ENCODE results near the gene REXO1.

The REXO1 gene

GRCh38 chr19:1853295-1854038, 5.2 kb upstream of the REXO1 start (continued):
- TF ChIP-seq SCRT2 (tag by site-specific recombination; IDR thresholded peaks at IDR 0.05), result peak; percentile 26; the same call in 1 of the 2 replicates
- no peak for TF ChIP-seq ZNF391 (tag by site-specific recombination; IDR thresholded peaks at IDR 0.05; ENCODE audit: borderline replicate concordance, low read depth)
- no peak for TF ChIP-seq ZNF10 (tag by site-specific recombination; IDR thresholded peaks at IDR 0.05)
- TF ChIP-seq AEBP2 (tag by site-specific recombination; IDR thresholded peaks at IDR 0.05; ENCODE audit: borderline replicate concordance), result no peak
- no peak for TF ChIP-seq OSR2 (tag by site-specific recombination; IDR thresholded peaks at IDR 0.05)
- no peak for TF ChIP-seq KLF7 (tag by site-specific recombination; IDR thresholded peaks at IDR 0.05; ENCODE audit: borderline replicate concordance)
- TF ChIP-seq ZNF24 (tag by site-specific recombination; IDR thresholded peaks at IDR 0.05), result peak; percentile 54; the same call in 1 of the 2 replicates
- TF ChIP-seq ZBTB17 (tag by site-specific recombination; IDR thresholded peaks at IDR 0.05), result no peak
- TF ChIP-seq ZNF121 (tag by site-specific recombination; IDR thresholded peaks at IDR 0.05), result no peak
- peak; percentile 86 for TF ChIP-seq KLF17 (tag by site-specific recombination; IDR thresholded peaks at IDR 0.05)
- no peak for TF ChIP-seq ZNF114 (tag by site-specific recombination; IDR thresholded peaks at IDR 0.05)
- TF ChIP-seq ZNF624 (tag by site-specific recombination; IDR thresholded peaks at IDR 0.05), result no peak
- no peak for TF ChIP-seq ZNF792 (tag by site-specific recombination; IDR thresholded peaks at IDR 0.05)
- TF ChIP-seq ZNF449 (tag by site-specific recombination; IDR thresholded peaks at IDR 0.05), result 0 out of 2 replicates have a peak, but pooled peaks have one; percentile 53
- TF ChIP-seq ZNF157 (tag by site-specific recombination; IDR thresholded peaks at IDR 0.05), result no peak
- TF ChIP-seq ELK4 (IDR thresholded peaks at IDR 0.05; ENCODE audit: borderline replicate concordance, low read depth, low read length), result no peak
- TF ChIP-seq ZNF155 (tag by site-specific recombination; IDR thresholded peaks at IDR 0.05), result no peak
- no peak for TF ChIP-seq ZFP3 (tag by site-specific recombination; IDR thresholded peaks at IDR 0.05; ENCODE audit: low read depth)
- peak; percentile 44 for TF ChIP-seq ZSCAN23 (tag by site-specific recombination; IDR thresholded peaks at IDR 0.05)
- no peak for TF ChIP-seq ZNF19 (tag by site-specific recombination; IDR thresholded peaks at IDR 0.05; ENCODE audit: low read depth)
- TF ChIP-seq ZNF580 (tag by site-specific recombination; IDR thresholded peaks at IDR 0.05), result no peak
- TF ChIP-seq SP7 (tag by site-specific recombination; IDR thresholded peaks at IDR 0.05), result peak; percentile 62
- TF ChIP-seq GLI4 (tag by site-specific recombination; IDR thresholded peaks at IDR 0.05), result no peak
- TF ChIP-seq ZNF670 (tag by site-specific recombination; IDR thresholded peaks at IDR 0.05; ENCODE audit: low read depth), result no peak
- TF ChIP-seq ZNF473 (tag by site-specific recombination; IDR thresholded peaks at IDR 0.05), result no peak
- peak; percentile 57; the same call in 1 of the 2 replicates for TF ChIP-seq KLF8 (tag by site-specific recombination; IDR thresholded peaks at IDR 0.05)
- TF ChIP-seq ZSCAN16 (tag by site-specific recombination; IDR thresholded peaks at IDR 0.05), result no peak
- no peak for TF ChIP-seq BCL11A (tag by site-specific recombination; IDR thresholded peaks at IDR 0.05; ENCODE audit: low read depth)
- no peak for TF ChIP-seq ZNF133 (tag by site-specific recombination; IDR thresholded peaks at IDR 0.05)
- no peak for TF ChIP-seq ZNF558 (tag by site-specific recombination; IDR thresholded peaks at IDR 0.05)
- TF ChIP-seq ZNF302 (tag by site-specific recombination; IDR thresholded peaks at IDR 0.05; ENCODE audit: low read depth), result no peak
- no peak for TF ChIP-seq SALL2 (tag by site-specific recombination; IDR thresholded peaks at IDR 0.05; ENCODE audit: borderline replicate concordance)
- peak; percentile 61; the same call in 1 of the 2 replicates for TF ChIP-seq ZNF629 (tag by site-specific recombination; IDR thresholded peaks at IDR 0.05)
- no peak for TF ChIP-seq SETDB1 (IDR thresholded peaks at IDR 0.05; ENCODE audit: insufficient read length, low read length)
- no peak for TF ChIP-seq ZNF362 (tag by site-specific recombination; IDR thresholded peaks at IDR 0.05)
- peak; percentile 87 for TF ChIP-seq ZSCAN30 (tag by site-specific recombination; IDR thresholded peaks at IDR 0.05)

Measured in HEK293 (cell line).